ENCODE measurements around the gene SASH1. TPM values are rescaled to one million over a fixed set of nuclear protein-coding genes. Genes with fewer than 3 reads are reported as not detected.

The SASH1 gene
- total RNA-seq, 1 experiment from 2014 or later: 19.2 TPM

DNA sequence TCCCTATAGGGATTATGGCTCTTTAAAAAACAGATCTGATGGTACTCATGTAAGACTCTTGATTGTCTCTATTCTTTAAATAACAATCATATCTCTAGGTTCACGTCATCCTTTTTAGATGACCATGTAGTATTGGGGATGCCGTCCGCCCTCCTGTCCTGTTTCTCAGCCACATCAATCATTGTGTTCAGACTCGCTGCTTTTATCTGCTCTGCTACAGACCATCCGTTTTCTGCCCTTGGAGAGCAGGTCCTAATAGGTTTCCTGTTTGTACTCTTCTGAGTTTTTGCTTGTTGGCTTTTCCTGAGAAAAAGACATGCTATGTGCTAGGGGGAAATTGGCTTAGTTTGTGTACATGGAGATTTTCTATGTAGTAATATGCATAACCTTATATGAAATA is 76.8 kb downstream of the SASH1 start:
- no peaks in the 10 kb centered on the region for H3K27me3 ChIP-seq (replicated peaks; ENCODE audit: insufficient read depth, low read depth, low read length, poor library complexity)
- TF ChIP-seq CTCF (conservative IDR thresholded peaks at IDR 0.05; ENCODE audit: low read depth, low read length) (no peak), EZH2 (IDR thresholded peaks at IDR 0.05; ENCODE audit: borderline replicate concordance, low read depth, low read length, poor library complexity, severe bottlenecking) (no peak)
- intact Hi-C loops (cut with micrococcal nuclease; ENCODE audit: unreplicated experiment): no loop called here
- ChIA-PET CTCF (no interaction called here), POLR2A (ENCODE audit: low non-redundant PET) (no interaction called here)
- no TSS peak for BruUV-seq (replicated peaks)
- H3K4me3 ChIP-seq (ENCODE audit: low read depth, low read length, poor library complexity, severe bottlenecking): no peak overlapping the region
- DNase-seq (ENCODE audit: low spot score): no peak
- H3K27ac ChIP-seq (ENCODE audit: low read depth, low read length, poor library complexity, severe bottlenecking): no peak overlapping the region
- no peaks in the 10 kb centered on the region for H3K9me3 ChIP-seq (ENCODE audit: low read depth, low read length, poor library complexity, severe bottlenecking)
- peaks cover 20% of the 10 kb centered on the region for H3K4me1 ChIP-seq (ENCODE audit: insufficient read depth, low read length, poor library complexity, severe bottlenecking)
- H3K36me3 ChIP-seq (ENCODE audit: insufficient read depth, low read length, poor library complexity, severe bottlenecking): no peaks in the 10 kb centered on the region

GRCh38 chr6:148422085-148422484 is 79.4 kb downstream of the SASH1 start:
- no peak for DNase-seq (ENCODE audit: low spot score)
- TF ChIP-seq CTCF (conservative IDR thresholded peaks at IDR 0.05; ENCODE audit: low read depth, low read length) (no peak), EZH2 (IDR thresholded peaks at IDR 0.05; ENCODE audit: borderline replicate concordance, low read depth, low read length, poor library complexity, severe bottlenecking) (no peak)
- Histone ChIP-seq H3K4me1 (ENCODE audit: insufficient read depth, low read length, poor library complexity, severe bottlenecking) (peaks cover 14% of the 10 kb centered on the region), H3K27me3 (replicated peaks; ENCODE audit: insufficient read depth, low read depth, low read length, poor library complexity) (no peaks in the 10 kb centered on the region), H3K36me3 (ENCODE audit: insufficient read depth, low read length, poor library complexity, severe bottlenecking) (no peaks in the 10 kb centered on the region), H3K9me3 (ENCODE audit: low read depth, low read length, poor library complexity, severe bottlenecking) (no peaks in the 10 kb centered on the region), H3K27ac (ENCODE audit: low read depth, low read length, poor library complexity, severe bottlenecking) (no peak overlapping the region), H3K4me3 (ENCODE audit: low read depth, low read length, poor library complexity, severe bottlenecking) (no peak overlapping the region)
- ChIA-PET POLR2A (ENCODE audit: low non-redundant PET) (no interaction called here), CTCF (no interaction called here)
- intact Hi-C loops (cut with micrococcal nuclease; ENCODE audit: unreplicated experiment): no loop called here
- no TSS peak for BruUV-seq (replicated peaks)

DNA sequence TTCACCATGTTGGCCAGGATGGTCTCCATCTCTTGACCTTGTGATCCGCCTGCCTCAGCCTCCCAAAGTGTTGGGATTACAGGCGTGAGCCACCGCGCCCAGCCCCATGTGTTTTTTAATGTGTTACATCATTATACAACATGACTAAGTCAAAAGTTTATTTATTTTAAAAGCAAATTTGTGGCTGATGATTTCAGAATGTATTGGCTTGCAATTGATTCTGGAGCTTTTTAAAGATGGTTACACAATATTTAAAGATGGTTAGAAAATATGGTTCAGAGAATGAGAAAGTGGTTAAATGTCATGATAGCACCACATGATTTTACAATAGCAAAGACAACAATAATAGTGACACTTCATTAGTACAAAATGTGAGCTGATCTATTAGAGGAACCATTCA is 80.5 kb downstream of the SASH1 start:
- no peak for DNase-seq (ENCODE audit: low spot score)
- H3K9me3 ChIP-seq (ENCODE audit: low read depth, low read length, poor library complexity, severe bottlenecking): no peaks in the 10 kb centered on the region
- ChIA-PET POLR2A (ENCODE audit: low non-redundant PET) (no interaction called here), CTCF (no interaction called here)
- no TSS peak for BruUV-seq (replicated peaks)
- no peak overlapping the region for H3K4me3 ChIP-seq (ENCODE audit: low read depth, low read length, poor library complexity, severe bottlenecking)
- peaks cover 22% of the 10 kb centered on the region for H3K4me1 ChIP-seq (ENCODE audit: insufficient read depth, low read length, poor library complexity, severe bottlenecking)
- H3K27me3 ChIP-seq (replicated peaks; ENCODE audit: insufficient read depth, low read depth, low read length, poor library complexity): no peaks in the 10 kb centered on the region
- no peaks in the 10 kb centered on the region for H3K36me3 ChIP-seq (ENCODE audit: insufficient read depth, low read length, poor library complexity, severe bottlenecking)
- intact Hi-C loops (cut with micrococcal nuclease; ENCODE audit: unreplicated experiment): no loop called here
- TF ChIP-seq EZH2 (IDR thresholded peaks at IDR 0.05; ENCODE audit: borderline replicate concordance, low read depth, low read length, poor library complexity, severe bottlenecking): no peak
- no peak for TF ChIP-seq CTCF (conservative IDR thresholded peaks at IDR 0.05; ENCODE audit: low read depth, low read length)
- no peak overlapping the region for H3K27ac ChIP-seq (ENCODE audit: low read depth, low read length, poor library complexity, severe bottlenecking)

Data from A673 (cell line).